ENCODE results near the gene ARHGAP45.

Gene ARHGAP45

GRCh38 chr19:1098177-1099051 lies 31.4 kb downstream of the ARHGAP45 start:
- WGBS, 2 experiments = 80% methylated on average over 15 of the region's 15 CpGs
- Histone ChIP-seq H3K4me1 (ENCODE audit: control insufficient read depth, insufficient read depth, low read length) (peaks cover 8% of the 10 kb centered on the region), H3K27ac (ENCODE audit: insufficient read depth, low read depth, low read length, poor library complexity, severe bottlenecking) (no peak overlapping the region), H3K9me3 (ENCODE audit: control insufficient read depth, low read length) (no peaks in the 10 kb centered on the region), H3K27me3 (ENCODE audit: control insufficient read depth, insufficient read depth, low read length, poor library complexity, severe bottlenecking) (no peaks in the 10 kb centered on the region), H3K4me3 (ENCODE audit: insufficient read depth, low read depth, low read length) (no peak overlapping the region), H3K36me3 (ENCODE audit: control insufficient read depth, insufficient read depth, low read length) (peaks cover under 1% of the 10 kb centered on the region)

GRCh38 chr19:1101337-1101698 lies 34.4 kb downstream of the ARHGAP45 start:
- Histone ChIP-seq H3K27ac (ENCODE audit: insufficient read depth, low read depth, low read length, poor library complexity, severe bottlenecking) (peak overlapping the region; percentile 61), H3K9me3 (ENCODE audit: control insufficient read depth, low read length) (no peaks in the 10 kb centered on the region), H3K4me3 (ENCODE audit: insufficient read depth, low read depth, low read length) (no peak overlapping the region), H3K4me1 (ENCODE audit: control insufficient read depth, insufficient read depth, low read length) (peaks cover 3% of the 10 kb centered on the region), H3K27me3 (ENCODE audit: control insufficient read depth, insufficient read depth, low read length, poor library complexity, severe bottlenecking) (no peaks in the 10 kb centered on the region), H3K36me3 (ENCODE audit: control insufficient read depth, insufficient read depth, low read length) (no peaks in the 10 kb centered on the region)
- WGBS, 2 experiments = 81 to 84% methylated on average over 9 of the region's 9 CpGs

- H3K27me3 ChIP-seq (ENCODE audit: control insufficient read depth, insufficient read depth, low read length, poor library complexity, severe bottlenecking) = no peaks in the 10 kb centered on the region
- H3K9me3 ChIP-seq (ENCODE audit: control insufficient read depth, low read length) = no peaks in the 10 kb centered on the region
- WGBS, 2 experiments = 91 to 92% methylated on average over 17 of the region's 17 CpGs
- H3K4me3 ChIP-seq (ENCODE audit: insufficient read depth, low read depth, low read length) = no peak overlapping the region
- peaks cover 3% of the 10 kb centered on the region for H3K4me1 ChIP-seq (ENCODE audit: control insufficient read depth, insufficient read depth, low read length)
- no peaks in the 10 kb centered on the region for H3K36me3 ChIP-seq (ENCODE audit: control insufficient read depth, insufficient read depth, low read length)
- H3K27ac ChIP-seq (ENCODE audit: insufficient read depth, low read depth, low read length, poor library complexity, severe bottlenecking) = no peak overlapping the region
Measured at GRCh38 chr19:1102407-1103131, 35.6 kb downstream of the ARHGAP45 start.

GRCh38 chr19:1103132-1103707 lies 36.3 kb downstream of the ARHGAP45 start:
- no peaks in the 10 kb centered on the region for H3K36me3 ChIP-seq (ENCODE audit: control insufficient read depth, insufficient read depth, low read length)
- H3K27me3 ChIP-seq (ENCODE audit: control insufficient read depth, insufficient read depth, low read length, poor library complexity, severe bottlenecking) = no peaks in the 10 kb centered on the region
- peaks cover 3% of the 10 kb centered on the region for H3K4me1 ChIP-seq (ENCODE audit: control insufficient read depth, insufficient read depth, low read length)
- H3K27ac ChIP-seq (ENCODE audit: insufficient read depth, low read depth, low read length, poor library complexity, severe bottlenecking) = no peak overlapping the region
- H3K4me3 ChIP-seq (ENCODE audit: insufficient read depth, low read depth, low read length) = peak overlapping the region; percentile 17
- WGBS, 2 experiments = 74% methylated on average over 20 of the region's 20 CpGs
- no peaks in the 10 kb centered on the region for H3K9me3 ChIP-seq (ENCODE audit: control insufficient read depth, low read length)

- Histone ChIP-seq H3K27me3 (ENCODE audit: control insufficient read depth, insufficient read depth, low read length, poor library complexity, severe bottlenecking) (no peaks in the 10 kb centered on the region), H3K4me3 (ENCODE audit: insufficient read depth, low read depth, low read length) (peak within 1 kb of the TSS; percentile 89), H3K4me1 (ENCODE audit: control insufficient read depth, insufficient read depth, low read length) (peaks cover 3% of the 10 kb centered on the region), H3K27ac (ENCODE audit: insufficient read depth, low read depth, low read length, poor library complexity, severe bottlenecking) (peak within 1 kb of the TSS; percentile 94), H3K36me3 (ENCODE audit: control insufficient read depth, insufficient read depth, low read length) (no peaks in the 10 kb centered on the region), H3K9me3 (ENCODE audit: control insufficient read depth, low read length) (no peaks in the 10 kb centered on the region)
- 1% methylated on average over 75 of the region's 75 CpGs for WGBS, 2 experiments
Measured at GRCh38 chr19:1103708-1104310, 36.8 kb downstream of the ARHGAP45 start, which contains the start of gene GPX4. Gene GPX4 (plus strand): TSS chr19:1103994. CDS start chr19:1104044, 50 bp downstream.

GRCh38 chr19:1104311-1105007 lies 37.5 kb downstream of the ARHGAP45 start:
- Histone ChIP-seq H3K27me3 (ENCODE audit: control insufficient read depth, insufficient read depth, low read length, poor library complexity, severe bottlenecking) (no peaks in the 10 kb centered on the region), H3K4me3 (ENCODE audit: insufficient read depth, low read depth, low read length) (peak overlapping the region; percentile 89), H3K27ac (ENCODE audit: insufficient read depth, low read depth, low read length, poor library complexity, severe bottlenecking) (peak overlapping the region; percentile 94), H3K36me3 (ENCODE audit: control insufficient read depth, insufficient read depth, low read length) (no peaks in the 10 kb centered on the region), H3K4me1 (ENCODE audit: control insufficient read depth, insufficient read depth, low read length) (peaks cover 3% of the 10 kb centered on the region), H3K9me3 (ENCODE audit: control insufficient read depth, low read length) (no peaks in the 10 kb centered on the region)
- WGBS, 2 experiments = 0% methylated on average over 93 of the region's 93 CpGs

GRCh38 chr19:1105008-1105872 lies 38.3 kb downstream of the ARHGAP45 start:
- H3K4me1 ChIP-seq (ENCODE audit: control insufficient read depth, insufficient read depth, low read length) = peaks cover 3% of the 10 kb centered on the region
- H3K9me3 ChIP-seq (ENCODE audit: control insufficient read depth, low read length) = no peaks in the 10 kb centered on the region
- H3K36me3 ChIP-seq (ENCODE audit: control insufficient read depth, insufficient read depth, low read length) = no peaks in the 10 kb centered on the region
- H3K27ac ChIP-seq (ENCODE audit: insufficient read depth, low read depth, low read length, poor library complexity, severe bottlenecking) = peak overlapping the region; percentile 94
- WGBS, 2 experiments = 41 to 43% methylated on average over 69 of the region's 69 CpGs
- peak overlapping the region; percentile 89 for H3K4me3 ChIP-seq (ENCODE audit: insufficient read depth, low read depth, low read length)
- H3K27me3 ChIP-seq (ENCODE audit: control insufficient read depth, insufficient read depth, low read length, poor library complexity, severe bottlenecking) = no peaks in the 10 kb centered on the region

GRCh38 chr19:1105873-1106840 lies 39.2 kb downstream of the ARHGAP45 start:
- Histone ChIP-seq H3K27me3 (ENCODE audit: control insufficient read depth, insufficient read depth, low read length, poor library complexity, severe bottlenecking) (no peaks in the 10 kb centered on the region), H3K36me3 (ENCODE audit: control insufficient read depth, insufficient read depth, low read length) (no peaks in the 10 kb centered on the region), H3K9me3 (ENCODE audit: control insufficient read depth, low read length) (no peaks in the 10 kb centered on the region), H3K4me1 (ENCODE audit: control insufficient read depth, insufficient read depth, low read length) (peaks cover 3% of the 10 kb centered on the region), H3K27ac (ENCODE audit: insufficient read depth, low read depth, low read length, poor library complexity, severe bottlenecking) (no peak overlapping the region), H3K4me3 (ENCODE audit: insufficient read depth, low read depth, low read length) (no peak overlapping the region)
- WGBS, 2 experiments = 95% methylated on average over 32 of the region's 32 CpGs

Data from ectodermal cell (in vitro differentiated cells).